HCT116 (cell line): ENCODE data around the gene CHPT1. TPM values are rescaled to one million over a fixed set of nuclear protein-coding genes. Genes with fewer than 3 reads are reported as not detected.

Source experiments
- ATAC-seq: fragments of 200-7000 bp; cut with Tn5 transposase; 2 replicates; pipeline ENCODE4 v1.9.1; 2020; ENCODE audit warnings: mild to moderate bottlenecking, moderate library complexity
- BruUV-seq: library from RNA; stranded (reverse); fragments of 400-500 nt; replicated peaks from 2 replicates; lab custom pipeline; 2021; lab: Mats Ljungman, UMichigan
- CTCF ChIA-PET: fragments of 300-600 bp; sonication (Branson Sonifier 250); formaldehyde crosslinking; loops from one replicate; lab custom pipeline; 2021; ENCODE audit warnings: antibody characterized with exemption; lab: Charles Lee
- POLR2A ChIA-PET: fragments of 300-600, 350-600 bp; sonication (Branson Sonifier 250); formaldehyde crosslinking; loops from one replicate; lab custom pipeline; 2021; ENCODE audit warnings: antibody characterized with exemption; lab: Charles Lee
- RAD21 ChIA-PET, 2 experiments: fragments of 300-600 bp; sonication (Branson Sonifier 250); formaldehyde crosslinking; loops; one replicate each; lab custom pipeline; 2023; ENCODE audit warnings: low total read pairs in 2 of 2; ENCODE audit not compliant: uncharacterized antibody in 2 of 2, unreplicated experiment in 2 of 2, low non-redundant PET in 1 of 2; lab: Charles Lee
- DNase-seq: peaks from one replicate; pipeline ENCODE4 v3.0.0-alpha.2; 2010; ENCODE audit warnings: low read depth, low spot score
- H2AFZ ChIP-seq: fragments of 200-600 bp; shearing (Covaris generic), sonication (generic); 2 replicates; pipeline ENCODE4 v1.6.1; 2017; ENCODE audit warnings: low read depth, mixed run types, mixed read lengths, antibody characterized with exemption, low read length; ENCODE audit not compliant: poor library complexity, severe bottlenecking
- H3K27ac ChIP-seq: 2 replicates; pipeline ENCODE4 v1.5.1; 2012; ENCODE audit warnings: low read depth, low read length
- H3K27me3 ChIP-seq: fragments of 200-600 bp; sonication (generic); 2 replicates; pipeline ENCODE4 v1.6.1; 2016; ENCODE audit warnings: mixed run types, low read length, mixed read lengths; ENCODE audit not compliant: insufficient read depth
- H3K36me3 ChIP-seq, 2 experiments: fragments of 200-500 bp in 1 of 2; fragments of 200-600 bp in 1 of 2; sonication (Bioruptor generic) in 1 of 2; sonication (generic) in 1 of 2; 2 replicates each; pipeline versions ENCODE4 v1.5.1 to v1.6.1; 2014 to 2016; ENCODE audit warnings: low read length in 2 of 2, inconsistent platforms in 1 of 2, mixed read lengths in 1 of 2, mixed run types in 1 of 2; ENCODE audit not compliant: insufficient read depth in 2 of 2, control insufficient read depth in 1 of 2
- H3K4me1 ChIP-seq, 2 experiments: fragments of 200-600 bp in 1 of 2; sonication (generic) in 1 of 2; 2 replicates each; pipeline versions ENCODE4 v1.5.1 to v1.6.1; 2012 to 2017; ENCODE audit warnings: low read length in 2 of 2, inconsistent platforms in 1 of 2, mild to moderate bottlenecking in 1 of 2, mixed read lengths in 1 of 2, mixed run types in 1 of 2, moderate library complexity in 1 of 2; ENCODE audit not compliant: insufficient read depth in 2 of 2, control insufficient read depth in 1 of 2
- H3K4me2 ChIP-seq: fragments of 200-600 bp; sonication (generic); 2 replicates; pipeline ENCODE4 v1.6.1; 2017; ENCODE audit warnings: mixed run types, low read length, mixed read lengths
- H3K4me3 ChIP-seq, 2 experiments: fragments of 200-600 bp in 1 of 2; sonication (generic) in 1 of 2; replicated peaks in 1 of 2; 2 replicates each; pipeline ENCODE4 v1.5.1; 2011 to 2016; ENCODE audit warnings: low read length in 2 of 2, control low read depth in 1 of 2, low read depth in 1 of 2, mild to moderate bottlenecking in 1 of 2, mixed read lengths in 1 of 2, mixed run types in 1 of 2
- H3K79me2 ChIP-seq: fragments of 200-600 bp; sonication (generic); 2 replicates; pipeline ENCODE4 v1.6.1; 2017; ENCODE audit warnings: mild to moderate bottlenecking, mixed run types, low read length, moderate library complexity, mixed read lengths; ENCODE audit not compliant: insufficient read depth
- H3K9ac ChIP-seq: fragments of 200-600 bp; sonication (generic); 2 replicates; pipeline ENCODE4 v1.6.1; 2016; ENCODE audit warnings: low read length, mixed read lengths
- H3K9me2 ChIP-seq: fragments of 200-600 bp; sonication (generic), shearing (Covaris generic); 2 replicates; pipeline ENCODE4 v1.6.1; 2017; ENCODE audit warnings: mixed run types, mild to moderate bottlenecking, moderate library complexity; ENCODE audit not compliant: insufficient read depth
- H3K9me3 ChIP-seq, 2 experiments: fragments of 200-500 bp in 1 of 2; fragments of 200-600 bp in 1 of 2; sonication (Bioruptor generic) in 1 of 2; sonication (generic) in 1 of 2; 2 replicates each; pipeline ENCODE4 v1.6.1; 2014 to 2017; ENCODE audit warnings: low read length in 2 of 2, mixed read lengths in 2 of 2, inconsistent platforms in 1 of 2, low read depth in 1 of 2, mild to moderate bottlenecking in 1 of 2, mixed run types in 1 of 2, moderate library complexity in 1 of 2; ENCODE audit not compliant: control insufficient read depth in 1 of 2, insufficient read depth in 1 of 2
- H4K20me1 ChIP-seq: fragments of 200-600 bp; sonication (generic), shearing (Covaris generic); 2 replicates; pipeline ENCODE4 v1.6.1; 2017; ENCODE audit warnings: mixed run types, mild to moderate bottlenecking, moderate library complexity; ENCODE audit not compliant: insufficient read depth
- CBX3 ChIP-seq: IDR thresholded peaks from 2 replicates; pipeline ENCODE4 v1.6.1; 2012; ENCODE audit warnings: low read depth
- CEBPB ChIP-seq: IDR thresholded peaks from 2 replicates; pipeline ENCODE4 v1.6.1; 2012; ENCODE audit warnings: low read depth
- EZH2 ChIP-seq: fragments of 200-600 bp; sonication (generic); IDR thresholded peaks from 2 replicates; pipeline ENCODE4 v1.6.1; 2017; ENCODE audit warnings: antibody characterized with exemption, mixed run types
- FOSL1 ChIP-seq: IDR thresholded peaks from 2 replicates; pipeline ENCODE4 v1.6.1; 2012; ENCODE audit warnings: low read depth
- RAD21 ChIP-seq: IDR thresholded peaks from 2 replicates; pipeline ENCODE4 v1.6.1; 2012; ENCODE audit warnings: low read depth, mild to moderate bottlenecking
- SP1 ChIP-seq: IDR thresholded peaks from 2 replicates; pipeline ENCODE4 v1.6.1; 2012; ENCODE audit warnings: low read depth
- SRF ChIP-seq: IDR thresholded peaks from 2 replicates; pipeline ENCODE4 v1.6.1; 2012; ENCODE audit warnings: low read depth
- TCF7L2 ChIP-seq: IDR thresholded peaks from 2 replicates; pipeline ENCODE4 v1.7.0; 2011; ENCODE audit warnings: borderline replicate concordance, inconsistent platforms; ENCODE audit not compliant: insufficient read depth, insufficient read length; ENCODE audit errors: extremely low read depth
- ZNF274 ChIP-seq: fragments of 200-500 bp; sonication (Bioruptor generic); IDR thresholded peaks from 2 replicates; pipeline ENCODE4 v1.6.1; 2014; ENCODE audit warnings: mild to moderate bottlenecking, low read depth, low read length, inconsistent platforms
- intact Hi-C: fragments of 100-400 bp; cut with micrococcal nuclease; formaldehyde crosslinking; loops from 2 replicates; pipeline ENCODE4 v1.10.0; 2022
- total RNA-seq: library from RNA; stranded (reverse); gene quantifications from one replicate; pipeline ENCODE4 v1.2.1, GENCODE V29; 2021; ENCODE audit not compliant: unreplicated experiment
- TF ChIP-seq, protein P1 (sequence below): IDR thresholded peaks from 2 replicates; pipeline ENCODE4 v1.6.1; 2012
- TF ChIP-seq, protein P2 (sequence below): IDR thresholded peaks from 2 replicates; pipeline ENCODE4 v1.6.1; 2011; ENCODE audit warnings: mild to moderate bottlenecking, low read length, moderate library complexity; ENCODE audit not compliant: insufficient replicate concordance; ENCODE audit errors: extremely low read depth
- TF ChIP-seq, protein P3 (sequence below): IDR thresholded peaks from 2 replicates; pipeline ENCODE4 v1.6.1; 2012

The CHPT1 gene
- total RNA-seq, 1 experiment from 2014 or later = 20.1 TPM

DNA sequence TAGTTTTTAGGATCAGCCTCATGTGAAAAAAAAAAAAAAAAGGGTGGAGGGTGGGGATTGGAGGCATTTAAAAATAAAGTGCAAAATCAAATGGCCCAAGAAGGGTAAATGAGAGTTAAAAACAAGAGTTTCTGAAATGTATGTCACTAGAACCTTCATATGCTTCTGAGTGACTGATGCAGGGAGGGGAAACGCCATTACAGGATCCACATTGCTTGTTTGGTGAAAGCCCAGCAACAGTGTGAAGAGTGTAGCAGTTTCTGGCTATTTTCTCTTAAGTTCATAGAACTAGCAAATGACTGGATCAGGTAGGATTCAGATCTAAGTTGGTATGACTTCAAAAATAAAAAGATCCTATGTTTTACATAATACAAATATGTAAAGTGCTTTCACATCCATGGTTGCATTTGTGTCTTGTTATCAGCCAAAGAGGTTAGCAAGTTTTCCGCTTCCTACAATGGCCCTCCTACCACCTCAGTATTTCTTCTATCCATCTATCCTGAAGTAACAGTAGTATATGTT lies 2.9 kb downstream of the CHPT1 start:
- TF ChIP-seq FOSL1 (no peak), ZNF274 (no peak)
- TF ChIP-seq, protein P1, sequence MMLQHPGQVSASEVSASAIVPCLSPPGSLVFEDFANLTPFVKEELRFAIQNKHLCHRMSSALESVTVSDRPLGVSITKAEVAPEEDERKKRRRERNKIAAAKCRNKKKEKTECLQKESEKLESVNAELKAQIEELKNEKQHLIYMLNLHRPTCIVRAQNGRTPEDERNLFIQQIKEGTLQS = no peak
- Histone ChIP-seq H3K4me2 (no peak overlapping the region), H3K36me3 (no peaks in the 10 kb centered on the region), H3K9ac (no peak overlapping the region), H4K20me1 (no peaks in the 10 kb centered on the region), H3K79me2 (peaks cover 62% of the 10 kb centered on the region), H3K27ac (no peak overlapping the region), H3K9me3 (no peaks in the 10 kb centered on the region), H3K4me1 (peaks cover 8 to 15% of the 10 kb centered on the region in 2 experiments; a peak in 3 of 4 replicates), H3K4me3 (no peak overlapping the region), H3K9me2 (no peaks in the 10 kb centered on the region), H2AFZ (no peak overlapping the region), H3K27me3 (no peaks in the 10 kb centered on the region)
- RAD21 ChIA-PET = no interaction called here
- intact Hi-C loops = no loop called here
- BruUV-seq = no TSS peak
- CTCF ChIA-PET = no interaction called here
- ATAC-seq (no peak), DNase-seq (no peak)
- POLR2A ChIA-PET = no interaction called here

DNA sequence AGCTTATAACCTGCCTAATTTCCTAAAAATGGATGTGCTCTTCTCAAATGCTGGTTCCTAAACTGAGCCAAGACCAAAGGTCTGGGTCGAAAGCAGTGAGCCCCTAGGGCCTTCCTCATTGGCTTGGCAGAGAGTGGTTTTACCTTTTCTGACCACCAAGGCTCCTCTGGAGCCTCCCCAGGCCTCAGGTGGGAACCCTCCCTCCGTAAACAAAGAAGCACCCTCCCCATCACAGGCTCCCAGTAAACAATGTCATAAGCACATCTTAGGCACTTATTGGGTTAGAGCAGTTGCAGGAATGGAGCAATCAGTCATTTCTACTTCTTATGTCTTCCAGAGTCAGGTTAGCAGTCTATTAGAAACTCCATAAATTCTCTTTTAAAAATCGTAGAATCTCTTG lies 6.0 kb downstream of the CHPT1 start:
- DNase-seq = no peak
- Histone ChIP-seq H3K4me3 (no peak overlapping the region), H3K4me2 (no peak overlapping the region), H3K9me3 (no peaks in the 10 kb centered on the region), H3K27me3 (no peaks in the 10 kb centered on the region), H3K4me1 (peaks cover 6 to 22% of the 10 kb centered on the region in 2 experiments; a peak in 3 of 4 replicates), H2AFZ (no peak overlapping the region), H4K20me1 (no peaks in the 10 kb centered on the region), H3K9ac (no peak overlapping the region), H3K9me2 (no peaks in the 10 kb centered on the region), H3K36me3 (no peaks in the 10 kb centered on the region), H3K27ac (no peak overlapping the region), H3K79me2 (peaks cover 81% of the 10 kb centered on the region)
- ATAC-seq = no peak
- BruUV-seq = no TSS peak
- POLR2A ChIA-PET = no interaction called here
- CTCF ChIA-PET = no interaction called here
- intact Hi-C loops = no loop called here
- RAD21 ChIA-PET = no interaction called here
- TF ChIP-seq ZNF274 = no peak
- no peak for TF ChIP-seq FOSL1
- no peak for TF ChIP-seq RAD21
- TF ChIP-seq, protein P1 = no peak
- TF ChIP-seq SRF = no peak
- TF ChIP-seq SP1 = no peak
- no peak for TF ChIP-seq TCF7L2
- TF ChIP-seq, protein P2, sequence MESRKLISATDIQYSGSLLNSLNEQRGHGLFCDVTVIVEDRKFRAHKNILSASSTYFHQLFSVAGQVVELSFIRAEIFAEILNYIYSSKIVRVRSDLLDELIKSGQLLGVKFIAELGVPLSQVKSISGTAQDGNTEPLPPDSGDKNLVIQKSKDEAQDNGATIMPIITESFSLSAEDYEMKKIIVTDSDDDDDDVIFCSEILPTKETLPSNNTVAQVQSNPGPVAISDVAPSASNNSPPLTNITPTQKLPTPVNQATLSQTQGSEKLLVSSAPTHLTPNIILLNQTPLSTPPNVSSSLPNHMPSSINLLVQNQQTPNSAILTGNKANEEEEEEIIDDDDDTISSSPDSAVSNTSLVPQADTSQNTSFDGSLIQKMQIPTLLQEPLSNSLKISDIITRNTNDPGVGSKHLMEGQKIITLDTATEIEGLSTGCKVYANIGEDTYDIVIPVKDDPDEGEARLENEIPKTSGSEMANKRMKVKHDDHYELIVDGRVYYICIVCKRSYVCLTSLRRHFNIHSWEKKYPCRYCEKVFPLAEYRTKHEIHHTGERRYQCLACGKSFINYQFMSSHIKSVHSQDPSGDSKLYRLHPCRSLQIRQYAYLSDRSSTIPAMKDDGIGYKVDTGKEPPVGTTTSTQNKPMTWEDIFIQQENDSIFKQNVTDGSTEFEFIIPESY = no peak
- TF ChIP-seq, protein P3, sequence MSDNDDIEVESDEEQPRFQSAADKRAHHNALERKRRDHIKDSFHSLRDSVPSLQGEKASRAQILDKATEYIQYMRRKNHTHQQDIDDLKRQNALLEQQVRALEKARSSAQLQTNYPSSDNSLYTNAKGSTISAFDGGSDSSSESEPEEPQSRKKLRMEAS = no peak
- TF ChIP-seq EZH2 = no peak
- TF ChIP-seq CEBPB = no peak
- TF ChIP-seq CBX3 = no peak
